HepG2 (cell line): ENCODE data around the gene DIPK1B. TPM values are rescaled to one million over a fixed set of nuclear protein-coding genes. Genes with fewer than 3 reads are reported as not detected.

Experiments
- ATAC-seq: fragments of 200-7000 bp; cut with Tn5 transposase; 3 replicates; pipeline ENCODE4 v1.9.1; 2020; ENCODE audit warnings: mild to moderate bottlenecking, moderate library complexity
- BruUV-seq: library from RNA; stranded (reverse); fragments of 400-500 nt; replicated peaks from 2 replicates; lab custom pipeline; 2021; lab: Mats Ljungman, UMichigan
- CTCF ChIA-PET: fragments of 300-600 bp; formaldehyde crosslinking; extraction: SDS; loops from one replicate; lab custom pipeline; 2021; ENCODE audit warnings: low total read pairs, inconsistent platforms, low intra/inter-chr PET ratio; lab: Yijun Ruan, JAX
- POLR2A ChIA-PET: fragments of 350-600 bp; sonication (Branson Sonifier 250); formaldehyde crosslinking; loops from one replicate; lab custom pipeline; 2020; ENCODE audit warnings: antibody characterized with exemption, inconsistent platforms; lab: Yijun Ruan, JAX
- DNase-seq: peaks from one replicate; pipeline ENCODE4 v3.0.0-alpha.2; 2015; ENCODE audit warnings: low spot score
- FAIRE-seq: peaks from 3 replicates; lab custom pipeline; 2011; peaks lifted over from hg19 to GRCh38; lab: Jason Lieb, UNC
- H2AFZ ChIP-seq: one replicate; pipeline ENCODE4 v1.6.1; 2011; ENCODE audit warnings: low read length, inconsistent platforms
- H3K27ac ChIP-seq: fragments of 300-600 bp; 3 replicates; pipeline ENCODE4 v1.8.0; 2011; ENCODE audit warnings: mixed run types, mild to moderate bottlenecking, mixed read lengths, low read length, inconsistent platforms; ENCODE audit not compliant: insufficient read depth; ENCODE audit errors: extremely low read length
- H3K27me3 ChIP-seq, 2 experiments: fragments of 200-600 bp in 1 of 2; 2 replicates in 1 of 2; 3 replicates in 1 of 2; pipeline versions ENCODE4 v1.6.0 to v1.8.0; 2011; ENCODE audit warnings: low read length in 2 of 2, mild to moderate bottlenecking in 2 of 2, moderate library complexity in 2 of 2, inconsistent platforms in 1 of 2; ENCODE audit not compliant: insufficient read depth in 2 of 2, control insufficient read depth in 1 of 2
- H3K36me3 ChIP-seq, 2 experiments: fragments of 200-600 bp in 1 of 2; replicated peaks in 1 of 2; 2 replicates in 1 of 2; 3 replicates in 1 of 2; pipeline versions ENCODE4 v1.5.1 to v1.8.0; 2011; ENCODE audit warnings: low read length in 2 of 2, inconsistent platforms in 1 of 2; ENCODE audit not compliant: insufficient read depth in 2 of 2, control insufficient read depth in 1 of 2
- H3K4me1 ChIP-seq: 2 replicates; pipeline ENCODE4 v1.5.1; 2012; ENCODE audit warnings: low read length, inconsistent platforms; ENCODE audit not compliant: insufficient read depth
- H3K4me2 ChIP-seq: 2 replicates; pipeline ENCODE4 v1.6.0; 2011; ENCODE audit warnings: low read depth, low read length, inconsistent platforms
- H3K4me3 ChIP-seq, 3 experiments: fragments of 200-600 bp in 1 of 3; sonication (generic), shearing (Covaris generic) in 1 of 3; replicated peaks in 1 of 3; 2 replicates each; pipeline ENCODE4 v1.5.1; 2011 to 2016; ENCODE audit warnings: low read length in 3 of 3, inconsistent platforms in 2 of 3, low read depth in 2 of 3, mild to moderate bottlenecking in 2 of 3, control low read depth in 1 of 3, mixed read lengths in 1 of 3; ENCODE audit not compliant: insufficient read depth in 1 of 3
- H3K79me2 ChIP-seq: one replicate; pipeline ENCODE4 v1.6.1; 2011; ENCODE audit warnings: low read length, inconsistent platforms; ENCODE audit not compliant: insufficient read depth
- H3K9ac ChIP-seq: 2 replicates; pipeline ENCODE4 v1.6.0; 2011; ENCODE audit warnings: mild to moderate bottlenecking, low read depth, low read length, inconsistent platforms; ENCODE audit not compliant: insufficient read depth
- H3K9me3 ChIP-seq: 2 replicates; pipeline ENCODE4 v1.5.1; 2012; ENCODE audit warnings: mild to moderate bottlenecking, low read length
- H4K20me1 ChIP-seq: 2 replicates; pipeline ENCODE4 v1.6.0; 2011; ENCODE audit warnings: inconsistent platforms, mild to moderate bottlenecking, low read length, moderate library complexity; ENCODE audit not compliant: insufficient read depth
- CBFB ChIP-seq: sonication (generic); formaldehyde crosslinking; IDR thresholded peaks from 2 replicates; pipeline ENCODE4 v1.4.0; 2020; ENCODE audit warnings: missing genetic modification reagents
- CCDC6 ChIP-seq: sonication (generic); formaldehyde crosslinking; IDR thresholded peaks from 2 replicates; pipeline ENCODE4 v1.8.1; 2022; ENCODE audit warnings: mild to moderate bottlenecking, missing genetic modification reagents, moderate library complexity
- CTCF ChIP-seq: sonication (generic); formaldehyde crosslinking; IDR thresholded peaks from 2 replicates; pipeline ENCODE4 v1.5.0; 2020; ENCODE audit warnings: mild to moderate bottlenecking, missing genetic modification reagents, moderate library complexity
- DBP ChIP-seq: sonication (generic); formaldehyde crosslinking; IDR thresholded peaks from 2 replicates; pipeline ENCODE4 v1.4.0; 2020; ENCODE audit warnings: missing genetic modification reagents; ENCODE audit errors: not compliant biosample characterization
- HOXA5 ChIP-seq: sonication (generic); formaldehyde crosslinking; IDR thresholded peaks from 2 replicates; pipeline ENCODE4 v1.4.0; 2020; ENCODE audit warnings: missing genetic modification reagents
- MYC ChIP-seq: sonication (generic); formaldehyde crosslinking; IDR thresholded peaks from 2 replicates; pipeline ENCODE4 v1.9.0; 2021; ENCODE audit warnings: missing genetic modification reagents, borderline replicate concordance
- PHF21A ChIP-seq: sonication (generic); formaldehyde crosslinking; IDR thresholded peaks from 2 replicates; pipeline ENCODE4 v1.5.0; 2020; ENCODE audit warnings: mild to moderate bottlenecking, missing genetic modification reagents
- RFX3 ChIP-seq: IDR thresholded peaks from 2 replicates; pipeline ENCODE4 v1.6.1; 2016; ENCODE audit warnings: missing biosample characterization, missing genetic modification reagents
- SRF ChIP-seq: IDR thresholded peaks from 2 replicates; pipeline ENCODE4 v1.6.1; 2011; ENCODE audit warnings: mild to moderate bottlenecking, low read depth, low read length, moderate library complexity
- TFDP2 ChIP-seq: sonication (generic); formaldehyde crosslinking; IDR thresholded peaks from 2 replicates; pipeline ENCODE4 v1.4.0; 2020; ENCODE audit warnings: missing genetic modification reagents
- ZIK1 ChIP-seq: sonication (generic); formaldehyde crosslinking; IDR thresholded peaks from 2 replicates; pipeline ENCODE4 v1.5.0; 2020; ENCODE audit warnings: mild to moderate bottlenecking, low read depth, missing genetic modification reagents, borderline replicate concordance
- ZNF207 ChIP-seq: fragments of 450-650 bp; IDR thresholded peaks from 2 replicates; pipeline ENCODE4 v1.6.1; 2016; ENCODE audit warnings: antibody characterized with exemption, borderline replicate concordance
- ZNF3 ChIP-seq: IDR thresholded peaks from 2 replicates; pipeline ENCODE4 v1.7.0; 2017; ENCODE audit warnings: inconsistent platforms
- ZNF414 ChIP-seq: sonication (generic); formaldehyde crosslinking; IDR thresholded peaks from 2 replicates; pipeline ENCODE4 v1.5.0; 2020; ENCODE audit warnings: missing genetic modification reagents
- ZNF605 ChIP-seq: sonication (generic); formaldehyde crosslinking; IDR thresholded peaks from 2 replicates; pipeline ENCODE4 v1.8.0; 2022; ENCODE audit warnings: mild to moderate bottlenecking, missing genetic modification reagents
- ZNF713 ChIP-seq: sonication (generic); formaldehyde crosslinking; IDR thresholded peaks from 2 replicates; pipeline ENCODE4 v1.4.0; 2020; ENCODE audit warnings: mild to moderate bottlenecking, missing genetic modification reagents
- ZNF761 ChIP-seq: sonication (generic); formaldehyde crosslinking; conservative IDR thresholded peaks from 2 replicates; pipeline ENCODE4 v1.4.0; 2020; ENCODE audit warnings: mild to moderate bottlenecking, missing genetic modification reagents
- ZNF790 ChIP-seq: sonication (generic); formaldehyde crosslinking; IDR thresholded peaks from 2 replicates; pipeline ENCODE4 v1.8.0; 2022; ENCODE audit warnings: missing genetic modification reagents, mild to moderate bottlenecking, borderline replicate concordance
- WGBS: methylation state at CpG from one replicate; pipeline ENCODE4 v1.1.6; 2017; ENCODE audit warnings: low lambda C conversion rate; 5-methylcytosine and 5-hydroxymethylcytosine counted together
- in situ Hi-C: cut with HindIII; loops from 2 replicates; pipeline ENCODE4 v1.10.0; 2017; ENCODE audit warnings: low pct_unique_long_range_greater_than_20kb; ENCODE audit not compliant: extremely low pct_ligation_motif_present
- intact Hi-C: fragments of 100-400 bp; cut with micrococcal nuclease; formaldehyde crosslinking; loops from one replicate; pipeline ENCODE4 v1.10.0; 2022; ENCODE audit not compliant: unreplicated experiment
- polyA plus RNA-seq, 8 experiments: library from polyadenylated mRNA; depleted of rRNA in 3 of 8; stranded (reverse) in 7 of 8; unstranded in 1 of 8; fragments of >200 nt; fragmentation: Illumina TruSeq in 4 of 8; extraction: Trizol in 4 of 8; gene quantifications; 2 replicates each; pipeline versions ENCODE4 v1.2.1 to v1.2.3, GENCODE V29; 2011 to 2016; ENCODE audit warnings: low read depth in 4 of 8, missing spikeins in 1 of 8, mixed read lengths in 1 of 8; ENCODE audit not compliant: insufficient read depth in 1 of 8
- total RNA-seq, 5 experiments: library from RNA; depleted of rRNA; stranded (reverse); fragments of >200 nt; fragmentation: Illumina TruSeq; extraction: Trizol; gene quantifications; 2 replicates each; pipeline ENCODE4 v1.2.3, GENCODE V29; 2016; ENCODE audit warnings: low read depth in 1 of 5

DIPK1B gene
- total and polyA plus RNA-seq, 2 of the 13 experiments (the other 11 are each of a cell fraction or from before 2014, with no cell fraction given), result 0.18 to 3.9 TPM

- no peak overlapping the region for H2AFZ ChIP-seq
- no peak overlapping the region for H3K27ac ChIP-seq
- H3K4me1 ChIP-seq, result peaks cover 77% of the 10 kb centered on the region
- in situ Hi-C loops, result no loop called here
- ATAC-seq, result peak; percentile 68
- peak overlapping the region; percentile 62 for H3K4me2 ChIP-seq
- ChIA-PET CTCF (interaction anchor here (0.9 to 1.0 kb wide), 3 partner anchors 21 to 206 kb away, joined by 3 to 4 read pairs (median 3); no protein-coding TSS in a partner anchor), POLR2A (interaction anchor here (1.0 to 1.1 kb wide), 3 partner anchors 22 to 34 kb away, joined by 4 to 9 read pairs (median 8); no protein-coding TSS in a partner anchor)
- peaks cover 18 to 51% of the 10 kb centered on the region in 2 experiments; a peak in 4 of 5 replicates for H3K27me3 ChIP-seq
- no peak overlapping the region for H3K9ac ChIP-seq
- FAIRE-seq, result no peak
- DNase-seq, result peak; percentile 33
- H3K36me3 ChIP-seq, result no peaks in the 10 kb centered on the region
- no TSS peak for BruUV-seq
- no peaks in the 10 kb centered on the region for H4K20me1 ChIP-seq
- H3K79me2 ChIP-seq, result no peaks in the 10 kb centered on the region
- no peaks in the 10 kb centered on the region for H3K9me3 ChIP-seq
- intact Hi-C loops, result loop anchor here (5.0 kb wide), 1 partner anchor 47 kb away; no protein-coding TSS in a partner anchor
- WGBS, result 12% methylated on average over 9 of the region's 32 CpGs
- peak overlapping the region in 1 of 3 experiments; percentile 32; a peak in 1 of 6 replicates for H3K4me3 ChIP-seq
- TF ChIP-seq ZNF3 (CRISPR knock-in tag) (0 out of 2 replicates have a peak, but pooled peaks have one; percentile 17), ZNF790 (CRISPR knock-in tag) (0 out of 2 replicates have a peak, but pooled peaks have one; percentile 4), MYC (CRISPR knock-in tag) (no peak), CCDC6 (CRISPR knock-in tag) (no peak), HOXA5 (CRISPR knock-in tag) (no peak), ZNF761 (0 out of 2 replicates have a peak, but pooled peaks have one; percentile 8), DBP (no peak), SRF (no peak), ZNF414 (CRISPR knock-in tag) (no peak), ZNF605 (CRISPR knock-in tag) (0 out of 2 replicates have a peak, but pooled peaks have one; percentile 2), RFX3 (CRISPR knock-in tag) (no peak), PHF21A (CRISPR knock-in tag) (0 out of 2 replicates have a peak, but pooled peaks have one; percentile 4), CBFB (no peak), ZNF207 (no peak), CTCF (CRISPR knock-in tag) (peak; percentile 84), ZIK1 (CRISPR knock-in tag) (no peak), TFDP2 (CRISPR knock-in tag) (0 out of 2 replicates have a peak, but pooled peaks have one; percentile 0), ZNF713 (CRISPR knock-in tag) (no peak)
Measured at GRCh38 chr9:136694163-136694871, 18.1 kb upstream of the DIPK1B start.
